ENCODE results near the gene MICAL2. TPM values are rescaled to one million over a fixed set of nuclear protein-coding genes. Genes with fewer than 3 reads are reported as not detected.
A peak's percentile ranks its signal among the peaks of the same experiment; 100 is the strongest.
"Not testable (repeated sequence)": the region's sequence is repeated elsewhere in the genome, so short reads cannot be mapped to it uniquely, and the experiment has no call there.

Gene MICAL2
- total RNA-seq, 1 donor from 2014 or later = 372 TPM

DNA sequence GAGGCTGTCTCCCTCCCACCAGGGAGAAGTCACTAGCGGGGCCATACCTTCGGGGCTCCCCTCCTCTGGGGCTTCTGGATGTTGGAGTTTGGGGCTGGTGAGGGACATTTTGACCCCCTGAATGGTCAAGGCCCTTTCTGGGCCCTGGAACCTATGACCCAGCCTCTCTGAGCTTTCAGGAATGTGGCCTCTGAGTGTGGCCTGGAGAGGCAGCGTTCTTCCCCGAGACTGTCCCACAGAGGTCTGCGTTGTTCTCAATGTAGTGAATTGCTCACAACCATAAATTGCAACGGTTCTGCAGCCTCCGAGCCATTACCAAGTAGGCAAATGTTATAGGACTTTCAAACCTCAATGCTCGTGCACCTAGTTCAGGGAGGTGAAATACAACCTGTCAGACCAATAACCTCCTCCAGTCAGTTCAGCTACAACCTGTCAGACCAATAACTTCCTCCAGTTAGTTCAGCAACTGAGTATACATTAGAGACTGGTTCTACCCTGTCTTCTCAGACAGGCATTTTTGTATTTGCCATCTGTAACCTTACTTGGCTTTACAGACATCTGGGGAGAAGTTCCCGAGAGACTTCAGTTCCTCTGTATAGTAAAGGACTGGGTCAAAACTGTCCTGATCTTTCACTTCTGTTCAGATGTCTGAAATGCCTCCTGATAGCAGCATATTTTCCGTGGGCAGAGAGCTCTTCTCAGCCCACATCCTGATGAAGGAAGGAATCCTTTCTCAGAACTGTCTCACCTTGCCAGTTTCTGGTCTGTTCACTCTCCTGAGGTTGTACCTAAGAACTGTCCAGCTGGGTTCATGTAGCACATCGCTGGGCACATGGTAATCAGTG is 34.2 kb downstream of the MICAL2 start:
- DNase-seq (ENCODE audit: low spot score) = no peak
- peaks cover 21% of the 10 kb centered on the region for H3K36me3 Mint-ChIP-seq (ENCODE audit: low read depth)
- H3K9me3 Mint-ChIP-seq (ENCODE audit: low read depth) = no peaks in the 10 kb centered on the region
- H3K27ac Mint-ChIP-seq (ENCODE audit: unreplicated experiment) = peak overlapping the region; percentile 68
- no peak overlapping the region for H3K4me3 Mint-ChIP-seq (ENCODE audit: unreplicated experiment)
- H3K4me1 Mint-ChIP-seq (ENCODE audit: low read depth) = peaks cover 71% of the 10 kb centered on the region
- no peaks in the 10 kb centered on the region for H3K27me3 Mint-ChIP-seq (ENCODE audit: low read depth)
- TF ChIP-seq, protein P1, sequence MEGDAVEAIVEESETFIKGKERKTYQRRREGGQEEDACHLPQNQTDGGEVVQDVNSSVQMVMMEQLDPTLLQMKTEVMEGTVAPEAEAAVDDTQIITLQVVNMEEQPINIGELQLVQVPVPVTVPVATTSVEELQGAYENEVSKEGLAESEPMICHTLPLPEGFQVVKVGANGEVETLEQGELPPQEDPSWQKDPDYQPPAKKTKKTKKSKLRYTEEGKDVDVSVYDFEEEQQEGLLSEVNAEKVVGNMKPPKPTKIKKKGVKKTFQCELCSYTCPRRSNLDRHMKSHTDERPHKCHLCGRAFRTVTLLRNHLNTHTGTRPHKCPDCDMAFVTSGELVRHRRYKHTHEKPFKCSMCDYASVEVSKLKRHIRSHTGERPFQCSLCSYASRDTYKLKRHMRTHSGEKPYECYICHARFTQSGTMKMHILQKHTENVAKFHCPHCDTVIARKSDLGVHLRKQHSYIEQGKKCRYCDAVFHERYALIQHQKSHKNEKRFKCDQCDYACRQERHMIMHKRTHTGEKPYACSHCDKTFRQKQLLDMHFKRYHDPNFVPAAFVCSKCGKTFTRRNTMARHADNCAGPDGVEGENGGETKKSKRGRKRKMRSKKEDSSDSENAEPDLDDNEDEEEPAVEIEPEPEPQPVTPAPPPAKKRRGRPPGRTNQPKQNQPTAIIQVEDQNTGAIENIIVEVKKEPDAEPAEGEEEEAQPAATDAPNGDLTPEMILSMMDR (IDR thresholded peaks at IDR 0.05) = no peak

- H3K9me3 Mint-ChIP-seq (ENCODE audit: low read depth); DNase-seq (ENCODE audit: low spot score); H3K27me3 Mint-ChIP-seq (ENCODE audit: low read depth); H3K27ac Mint-ChIP-seq (ENCODE audit: unreplicated experiment); H3K4me3 Mint-ChIP-seq (ENCODE audit: unreplicated experiment): not testable (repeated sequence)
- peaks cover 69% of the 10 kb centered on the region for H3K4me1 Mint-ChIP-seq (ENCODE audit: low read depth)
- peaks cover 11% of the 10 kb centered on the region for H3K36me3 Mint-ChIP-seq (ENCODE audit: low read depth)
These were observed 36.3 kb downstream of the MICAL2 start for GRCh38 chr11:12146678-12147077.

DNA sequence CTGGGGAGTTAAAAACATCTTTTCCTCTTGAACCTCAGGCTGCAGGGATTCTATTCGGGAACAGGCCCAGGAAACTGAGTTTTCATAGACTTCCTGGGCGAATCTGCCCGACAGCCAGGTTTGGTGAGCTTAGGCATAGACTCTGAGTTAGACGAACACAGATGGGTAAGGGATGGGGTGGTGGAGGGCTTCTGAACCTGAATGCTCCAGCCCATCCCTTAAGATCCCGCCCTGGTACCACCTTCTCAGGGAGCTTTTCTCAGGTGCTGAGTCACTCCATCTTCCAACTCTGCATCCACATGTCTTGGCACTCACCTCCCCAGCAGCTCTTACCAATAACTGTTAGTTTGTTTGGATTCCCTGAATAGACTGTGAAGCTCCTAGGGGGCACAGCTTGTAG is 37.4 kb downstream of the MICAL2 start:
- Mint-ChIP-seq H3K9me3 (ENCODE audit: low read depth) (no peaks in the 10 kb centered on the region), H3K4me3 (ENCODE audit: unreplicated experiment) (no peak overlapping the region), H3K4me1 (ENCODE audit: low read depth) (peaks cover 63% of the 10 kb centered on the region), H3K27me3 (ENCODE audit: low read depth) (no peaks in the 10 kb centered on the region), H3K36me3 (ENCODE audit: low read depth) (peaks cover 11% of the 10 kb centered on the region), H3K27ac (ENCODE audit: unreplicated experiment) (no peak overlapping the region)
- DNase-seq (ENCODE audit: low spot score) = no peak
- TF ChIP-seq, protein P1 (IDR thresholded peaks at IDR 0.05) = no peak

DNA sequence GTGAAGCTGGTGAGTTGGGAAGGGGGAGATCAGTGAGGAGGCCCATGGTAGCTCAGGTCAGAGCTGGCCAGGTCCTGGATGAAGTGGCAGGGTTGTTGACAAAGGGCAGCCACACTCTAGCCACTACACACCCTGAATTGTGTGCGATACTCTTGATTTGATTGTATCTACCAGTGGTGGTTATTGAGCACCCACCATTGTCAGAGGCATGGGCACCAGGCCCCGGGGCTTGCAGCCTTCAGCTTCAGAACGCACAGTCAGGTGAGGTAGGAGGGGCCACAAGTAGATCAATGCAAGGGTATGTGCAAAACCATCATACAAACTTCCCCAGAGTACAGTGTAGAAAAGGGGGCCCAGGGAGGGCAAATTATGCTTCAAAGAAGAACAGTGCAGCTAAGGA is 38.1 kb downstream of the MICAL2 start:
- Mint-ChIP-seq H3K27me3 (ENCODE audit: low read depth) (no peaks in the 10 kb centered on the region), H3K4me1 (ENCODE audit: low read depth) (peaks cover 56% of the 10 kb centered on the region), H3K9me3 (ENCODE audit: low read depth) (no peaks in the 10 kb centered on the region), H3K4me3 (ENCODE audit: unreplicated experiment) (no peak overlapping the region), H3K36me3 (ENCODE audit: low read depth) (peaks cover 12% of the 10 kb centered on the region), H3K27ac (ENCODE audit: unreplicated experiment) (peak overlapping the region; percentile 51)
- no peak for DNase-seq (ENCODE audit: low spot score)
- TF ChIP-seq, protein P1 (IDR thresholded peaks at IDR 0.05) = no peak

GRCh38 chr11:12148882-12149281 is 38.5 kb downstream of the MICAL2 start:
- H3K9me3 Mint-ChIP-seq (ENCODE audit: low read depth) = no peaks in the 10 kb centered on the region
- peaks cover 16% of the 10 kb centered on the region for H3K36me3 Mint-ChIP-seq (ENCODE audit: low read depth)
- H3K27me3 Mint-ChIP-seq (ENCODE audit: low read depth) = no peaks in the 10 kb centered on the region
- H3K4me3 Mint-ChIP-seq (ENCODE audit: unreplicated experiment) = no peak overlapping the region
- TF ChIP-seq, protein P1 (IDR thresholded peaks at IDR 0.05) = no peak
- peaks cover 56% of the 10 kb centered on the region for H3K4me1 Mint-ChIP-seq (ENCODE audit: low read depth)
- DNase-seq (ENCODE audit: low spot score) = no peak
- H3K27ac Mint-ChIP-seq (ENCODE audit: unreplicated experiment) = peak overlapping the region; percentile 32
